ENCODE measurements around the gene CYP17A1.
A peak's percentile ranks its signal among the peaks of the same experiment; 100 is the strongest.
"Not testable (repeated sequence)": the region's sequence is repeated elsewhere in the genome, so short reads cannot be mapped to it uniquely, and the experiment has no call there.

Gene CYP17A1

GRCh38 chr10:102834143-102834542 is 3.1 kb downstream of the CYP17A1 start:
- DNase-seq, result no peak

- no peak for DNase-seq
These were observed 4.2 kb downstream of the CYP17A1 start for GRCh38 chr10:102832987-102833386.

- no peak for DNase-seq
These were observed 5.0 kb downstream of the CYP17A1 start for GRCh38 chr10:102832248-102832647.

DNA sequence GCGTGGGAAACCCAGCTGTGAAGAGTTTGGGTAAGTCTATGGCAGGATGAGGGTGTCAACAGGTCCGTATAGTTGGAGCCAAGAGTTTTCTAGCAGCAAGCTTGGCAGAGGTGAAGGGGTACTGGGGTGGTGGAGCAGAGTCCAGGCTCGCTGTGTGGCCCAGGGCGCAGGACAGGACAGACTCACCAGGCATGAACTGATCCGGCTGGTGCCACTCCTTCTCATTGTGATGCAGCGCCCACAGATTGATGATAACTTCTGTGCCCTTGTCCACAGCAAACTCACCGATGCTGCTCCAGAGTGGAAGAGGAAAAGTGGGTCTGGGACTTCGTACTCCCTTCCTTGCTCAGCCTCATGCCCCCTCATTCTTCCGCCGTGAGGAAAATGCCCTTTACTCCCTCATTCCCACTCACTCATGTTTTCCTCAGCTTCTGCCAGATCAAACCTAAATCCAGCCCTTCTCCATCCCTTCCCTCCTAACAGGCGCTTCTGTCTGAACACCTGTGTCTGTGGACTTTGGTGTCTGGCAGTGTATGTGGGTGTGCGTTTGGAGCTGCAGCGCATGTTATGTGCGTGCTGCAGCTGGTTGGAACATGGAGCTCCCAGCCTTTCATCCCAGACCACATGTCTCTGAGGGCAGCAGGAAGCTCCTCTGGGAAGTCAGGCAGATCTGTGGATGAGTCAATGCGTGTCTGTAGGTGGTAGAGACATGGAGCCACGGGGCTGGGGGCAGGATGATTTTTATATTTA is 5.7 kb downstream of the CYP17A1 start:
- DNase-seq, result no peak

GRCh38 chr10:102827597-102827975 is 9.6 kb downstream of the CYP17A1 start:
- DNase-seq, result no peak

DNA sequence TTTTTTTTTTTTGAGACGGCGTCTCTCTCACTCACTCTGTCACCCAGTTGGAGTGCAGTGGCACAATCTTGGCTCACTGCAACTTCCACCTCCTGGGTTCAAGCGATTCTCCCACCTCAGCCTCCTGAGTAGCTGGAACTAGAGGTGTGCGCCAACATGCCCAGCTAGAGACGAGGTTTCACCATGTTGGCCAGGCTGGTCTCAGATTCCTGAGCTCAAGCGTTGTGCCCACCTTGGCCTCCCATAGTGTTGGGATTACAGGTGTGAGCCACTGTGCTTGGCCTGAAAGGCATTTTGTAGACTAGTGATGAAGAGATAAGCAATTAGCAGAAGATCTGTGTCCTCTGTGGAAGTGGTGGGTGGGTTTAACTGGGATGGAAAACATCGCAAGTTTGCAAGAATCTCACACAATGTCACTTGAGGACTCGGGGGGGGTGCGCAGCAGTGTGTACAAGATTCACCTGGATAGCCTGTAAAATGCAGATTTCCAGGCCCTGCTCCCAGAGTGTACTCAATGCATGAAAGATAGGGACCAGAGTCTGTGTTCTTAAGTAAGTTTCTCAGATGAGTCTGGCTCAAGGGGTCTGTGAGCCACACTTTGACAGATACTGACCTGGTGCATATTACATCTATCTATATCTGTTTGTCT is 10.9 kb downstream of the CYP17A1 start:
- no peak for DNase-seq

- no peak for DNase-seq
These were observed 12.5 kb downstream of the CYP17A1 start for GRCh38 chr10:102824664-102825063.

DNA sequence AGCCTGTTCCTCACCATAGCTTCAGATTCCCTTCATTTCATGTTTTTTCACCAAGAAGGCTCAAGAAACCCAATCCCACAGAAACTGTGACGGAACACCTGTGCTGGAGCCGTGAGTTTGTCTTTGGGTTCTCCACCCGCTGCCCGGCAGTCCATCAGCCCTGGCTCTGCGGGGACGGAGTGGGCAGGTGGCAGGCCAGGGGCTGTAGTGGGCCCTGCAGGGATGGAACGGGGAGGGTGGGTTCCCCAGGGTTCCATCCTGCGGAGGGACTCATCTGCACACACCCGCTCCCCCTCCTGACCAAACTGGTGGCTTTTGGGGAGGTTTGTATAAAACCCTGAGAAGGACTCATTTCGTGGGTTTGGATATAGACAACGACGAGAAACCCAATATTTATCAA is 15.0 kb downstream of the CYP17A1 start:
- DNase-seq, result no peak

- not testable (repeated sequence) for DNase-seq
These were observed 17.2 kb downstream of the CYP17A1 start for GRCh38 chr10:102820008-102820407.

DNA sequence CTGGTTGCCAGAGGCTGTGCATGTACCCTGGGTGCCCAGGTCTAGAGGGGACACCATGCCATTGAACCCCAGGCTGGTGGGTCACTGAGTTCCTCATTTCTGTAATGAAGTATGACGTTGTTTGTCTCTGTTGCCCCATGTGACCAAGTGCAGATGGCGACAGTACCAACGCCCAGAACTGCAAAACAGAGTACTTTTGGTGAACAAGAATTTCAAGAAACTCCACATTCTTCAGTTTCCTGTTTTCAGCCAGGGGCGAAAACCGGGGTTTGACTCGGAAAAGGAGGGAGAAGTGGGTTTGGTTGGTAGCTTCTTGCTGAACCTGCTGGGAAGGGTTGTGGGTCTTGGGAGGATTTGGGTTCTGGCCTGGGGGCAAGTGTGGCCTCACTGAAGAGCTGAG is 18.2 kb downstream of the CYP17A1 start:
- DNase-seq, result peak; percentile 11 to 71

DNA sequence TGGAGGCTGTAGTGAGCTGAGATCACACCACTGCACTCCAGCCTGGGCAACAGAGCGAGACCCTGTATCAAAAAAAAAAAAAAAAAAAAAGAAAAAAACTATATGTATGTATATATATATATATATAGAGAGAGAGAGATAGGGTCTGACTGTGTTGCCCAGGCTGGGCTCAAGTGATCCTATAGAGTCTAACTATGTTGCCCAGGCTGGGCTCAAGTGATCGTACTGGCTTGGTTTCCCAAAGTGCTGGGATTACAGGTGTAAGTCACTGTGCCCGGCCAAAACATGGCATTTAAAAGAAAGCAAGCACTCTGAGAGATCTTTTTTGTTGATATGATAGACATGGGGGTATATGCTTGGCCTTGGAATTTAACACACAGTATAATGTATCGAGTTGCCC is 20.0 kb downstream of the CYP17A1 start:
- no peak for DNase-seq

DNA sequence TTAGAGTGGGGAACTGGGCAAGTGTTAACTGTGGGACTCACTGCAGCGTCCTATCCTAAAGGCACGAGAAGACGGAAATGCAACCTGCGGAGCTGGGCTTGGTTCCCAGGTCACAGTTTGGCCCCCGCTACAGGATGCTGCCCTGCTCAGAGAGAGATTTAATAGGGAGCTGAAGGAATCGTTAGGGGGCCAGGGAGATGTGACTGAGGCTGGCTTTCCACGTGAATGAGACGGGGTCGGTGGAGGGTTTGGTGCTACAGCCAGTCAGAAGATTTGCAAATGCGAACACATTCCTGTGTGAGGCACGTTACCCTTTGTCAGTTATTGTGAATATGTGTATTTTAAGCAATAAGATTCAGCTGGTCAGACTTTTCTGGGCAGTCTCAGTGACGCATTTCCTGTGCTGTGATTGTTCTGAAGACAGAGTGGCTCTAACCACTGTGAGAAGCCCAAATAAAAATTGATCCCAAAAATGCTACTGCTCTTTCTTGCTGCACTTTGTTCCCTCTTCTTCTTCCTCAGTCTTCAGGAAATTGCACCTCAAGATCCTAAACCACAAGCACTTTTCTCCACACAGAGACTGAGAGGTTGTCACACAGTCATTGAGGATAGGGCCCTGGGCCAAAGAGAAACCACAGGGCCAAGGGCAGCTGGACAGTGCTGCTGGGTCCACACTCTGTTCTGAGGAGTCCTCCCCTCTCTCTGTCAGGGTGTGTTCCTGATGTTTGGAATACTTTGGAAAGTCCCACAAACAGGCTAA is 21.2 kb downstream of the CYP17A1 start:
- peak; percentile 14 to 62 for DNase-seq

DNA sequence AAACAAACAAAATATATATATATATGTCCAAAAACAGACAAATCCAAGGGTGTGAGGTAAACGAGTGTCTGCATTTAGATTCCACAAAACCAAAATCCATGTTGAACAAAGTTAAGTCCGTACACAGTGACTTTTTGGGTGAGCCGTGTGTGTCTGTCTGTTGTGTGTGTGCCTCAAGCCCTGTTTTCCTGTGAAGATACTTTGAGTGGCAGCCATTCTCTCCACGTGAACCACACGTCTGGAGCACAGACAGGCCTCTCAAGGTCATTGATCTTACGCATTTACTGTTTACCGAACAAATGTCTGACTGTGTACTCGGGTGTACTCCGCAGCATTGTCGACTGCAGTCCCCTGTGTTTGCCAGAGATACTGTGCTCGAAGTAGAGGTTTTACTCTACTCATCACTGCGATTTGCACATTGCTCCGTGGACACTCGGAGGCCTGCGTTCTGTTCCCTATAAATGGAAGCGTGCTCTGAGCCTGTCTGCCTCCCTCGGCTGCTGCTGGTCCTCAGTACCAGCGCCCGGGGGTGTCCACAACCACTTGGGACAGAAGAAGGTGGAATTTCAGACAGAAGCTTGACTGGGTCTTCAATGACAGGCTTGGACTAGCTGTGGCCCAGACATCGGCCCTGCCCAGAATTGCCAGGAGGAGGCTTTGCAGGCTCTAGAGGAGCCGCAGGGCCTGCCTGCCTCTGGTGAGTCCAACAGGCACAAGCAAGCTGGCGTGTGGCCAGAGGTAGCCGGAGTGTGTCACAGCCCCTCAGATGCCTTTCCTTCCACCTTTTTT is 22.1 kb downstream of the CYP17A1 start:
- DNase-seq, result no peak

GRCh38 chr10:102814453-102814871 is 22.8 kb downstream of the CYP17A1 start:
- no peak for DNase-seq

DNA sequence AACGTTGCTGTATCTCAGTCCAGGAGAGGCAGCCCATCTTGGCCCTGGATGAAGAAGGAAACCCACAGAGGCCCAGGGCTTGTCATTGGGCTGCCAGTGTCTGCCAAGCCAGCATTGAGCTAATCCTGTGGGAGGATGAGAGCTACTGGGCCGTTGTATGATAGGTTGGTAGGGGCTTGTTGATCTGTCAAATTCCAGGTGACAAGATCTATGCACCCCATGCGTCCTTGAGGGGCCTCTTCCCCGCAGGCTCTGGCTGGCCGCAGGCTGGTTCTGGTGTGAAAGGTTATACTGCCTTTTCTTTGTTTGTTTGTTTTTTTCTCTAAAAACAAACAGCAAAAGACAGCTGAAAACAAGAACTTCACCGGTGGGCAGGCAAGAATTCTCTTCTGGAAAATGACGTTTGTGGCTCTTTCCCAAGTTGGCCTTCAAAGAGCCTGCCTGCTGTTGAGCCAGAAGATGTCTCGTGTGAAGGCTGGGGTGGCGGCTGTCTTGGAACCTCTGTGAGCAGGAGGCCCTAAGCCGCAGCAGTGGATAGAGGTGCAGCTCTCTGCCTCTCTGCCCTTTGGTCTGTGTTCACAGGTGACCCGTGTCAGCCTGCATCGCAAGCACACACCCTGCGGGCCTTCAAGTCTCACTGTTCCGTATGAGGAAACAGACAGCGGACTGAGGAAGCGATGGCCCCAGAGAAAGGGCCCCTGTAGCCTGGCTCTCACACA is 23.3 kb downstream of the CYP17A1 start:
- no peak for DNase-seq

- no peak for DNase-seq
These were observed 24.1 kb downstream of the CYP17A1 start for GRCh38 chr10:102813017-102813541.

- DNase-seq, result peak; percentile 4 to 30
These were observed 24.9 kb downstream of the CYP17A1 start for GRCh38 chr10:102812231-102812876.

DNA sequence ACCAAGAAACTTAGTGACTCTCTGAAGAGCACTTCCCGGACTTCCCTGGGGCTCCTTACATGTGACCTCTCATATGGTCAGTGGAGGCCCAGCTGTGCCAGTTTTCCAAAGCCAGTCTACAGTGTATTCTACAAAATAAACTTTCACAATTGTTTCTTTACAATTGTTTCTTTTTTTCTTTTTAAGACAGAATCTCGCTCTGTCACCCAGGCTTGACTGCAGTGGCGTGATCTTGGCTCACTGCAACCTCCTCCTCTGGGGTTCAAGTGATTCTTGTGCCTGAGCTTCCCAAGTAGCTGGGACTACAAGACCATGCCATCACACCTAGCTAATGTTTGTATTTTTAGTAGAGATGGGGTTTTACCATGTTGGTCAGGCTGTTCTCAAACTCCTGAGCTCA is 25.9 kb downstream of the CYP17A1 start:
- DNase-seq, result no peak

DNA sequence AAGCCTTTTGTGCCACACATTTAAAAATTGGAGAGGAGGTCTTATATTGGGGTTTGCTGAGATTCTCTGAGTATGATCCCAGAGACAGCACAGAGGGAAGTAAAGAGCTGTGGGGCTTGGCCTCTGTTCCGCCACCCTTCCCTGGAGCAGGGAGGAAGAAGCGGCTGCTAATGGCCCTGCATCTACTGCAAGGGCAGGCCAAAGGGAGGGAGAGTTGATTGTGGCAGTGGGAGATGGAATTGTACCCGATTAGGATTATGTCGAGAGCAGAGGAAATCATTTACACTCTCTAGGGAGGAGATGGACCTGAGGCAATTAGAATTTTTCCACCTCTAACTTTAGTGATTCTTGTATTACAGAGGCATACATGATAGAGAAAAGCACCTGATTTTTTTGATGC is 28.8 kb downstream of the CYP17A1 start:
- no peak for DNase-seq

- no peak for DNase-seq
These were observed 32.7 kb downstream of the CYP17A1 start for GRCh38 chr10:102804382-102805055.
